ENCODE measurements around the gene MYLK4. TPM values are rescaled to one million over a fixed set of nuclear protein-coding genes. Genes with fewer than 3 reads are reported as not detected.

MYLK4 gene
- total and polyA plus RNA-seq, 2 of the 13 experiments (the other 11 are each of a cell fraction or from before 2014, with no cell fraction given): 0.26 to 0.29 TPM

DNA sequence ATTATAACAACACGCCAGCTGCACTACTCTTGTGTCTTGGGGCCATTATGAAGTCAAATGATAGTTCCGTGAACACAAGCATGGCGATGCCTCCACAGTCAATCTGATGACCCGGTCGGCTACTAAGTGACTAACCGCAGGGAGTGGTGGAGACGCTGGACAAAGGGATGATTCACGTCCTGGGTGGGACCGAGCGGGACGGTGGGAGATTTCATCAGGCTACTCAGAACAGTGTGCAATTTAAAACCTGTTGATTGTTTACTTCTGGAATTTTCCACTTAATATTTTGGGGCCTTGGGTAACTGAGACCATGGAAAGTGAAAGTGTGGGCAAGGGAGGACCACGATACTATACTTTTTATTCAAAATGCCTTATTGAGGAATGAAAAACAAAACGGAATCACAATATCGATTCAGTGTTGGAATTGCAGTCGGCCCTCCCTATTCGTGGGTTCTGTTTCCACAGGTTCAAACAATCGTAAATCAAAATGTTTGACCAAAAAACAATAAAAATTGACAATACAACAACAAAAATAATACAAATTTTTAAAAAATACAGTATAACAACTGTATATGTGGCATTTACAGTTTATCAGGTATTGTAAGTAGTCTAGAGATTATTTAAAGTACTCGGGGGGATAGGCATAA, 66.5 kb downstream of the MYLK4 start:
- in situ Hi-C loops (cut with HindIII; ENCODE audit: extremely low pct_ligation_motif_present, low pct_unique_long_range_greater_than_20kb): no loop called here
- DNase-seq (ENCODE audit: low spot score) (no peak), FAIRE-seq (no peak), ATAC-seq (no peak)
- no peaks in the 10 kb centered on the region; a peak in 1 of 5 replicates for H3K27me3 ChIP-seq (ENCODE audit: control insufficient read depth in 1 of 2, insufficient read depth in 2 of 2, low read length in 2 of 2)
- no peak for TF ChIP-seq XRCC5 (optimal IDR thresholded peaks at IDR 0.05; ENCODE audit: low read length)
- TF ChIP-seq, protein P1, sequence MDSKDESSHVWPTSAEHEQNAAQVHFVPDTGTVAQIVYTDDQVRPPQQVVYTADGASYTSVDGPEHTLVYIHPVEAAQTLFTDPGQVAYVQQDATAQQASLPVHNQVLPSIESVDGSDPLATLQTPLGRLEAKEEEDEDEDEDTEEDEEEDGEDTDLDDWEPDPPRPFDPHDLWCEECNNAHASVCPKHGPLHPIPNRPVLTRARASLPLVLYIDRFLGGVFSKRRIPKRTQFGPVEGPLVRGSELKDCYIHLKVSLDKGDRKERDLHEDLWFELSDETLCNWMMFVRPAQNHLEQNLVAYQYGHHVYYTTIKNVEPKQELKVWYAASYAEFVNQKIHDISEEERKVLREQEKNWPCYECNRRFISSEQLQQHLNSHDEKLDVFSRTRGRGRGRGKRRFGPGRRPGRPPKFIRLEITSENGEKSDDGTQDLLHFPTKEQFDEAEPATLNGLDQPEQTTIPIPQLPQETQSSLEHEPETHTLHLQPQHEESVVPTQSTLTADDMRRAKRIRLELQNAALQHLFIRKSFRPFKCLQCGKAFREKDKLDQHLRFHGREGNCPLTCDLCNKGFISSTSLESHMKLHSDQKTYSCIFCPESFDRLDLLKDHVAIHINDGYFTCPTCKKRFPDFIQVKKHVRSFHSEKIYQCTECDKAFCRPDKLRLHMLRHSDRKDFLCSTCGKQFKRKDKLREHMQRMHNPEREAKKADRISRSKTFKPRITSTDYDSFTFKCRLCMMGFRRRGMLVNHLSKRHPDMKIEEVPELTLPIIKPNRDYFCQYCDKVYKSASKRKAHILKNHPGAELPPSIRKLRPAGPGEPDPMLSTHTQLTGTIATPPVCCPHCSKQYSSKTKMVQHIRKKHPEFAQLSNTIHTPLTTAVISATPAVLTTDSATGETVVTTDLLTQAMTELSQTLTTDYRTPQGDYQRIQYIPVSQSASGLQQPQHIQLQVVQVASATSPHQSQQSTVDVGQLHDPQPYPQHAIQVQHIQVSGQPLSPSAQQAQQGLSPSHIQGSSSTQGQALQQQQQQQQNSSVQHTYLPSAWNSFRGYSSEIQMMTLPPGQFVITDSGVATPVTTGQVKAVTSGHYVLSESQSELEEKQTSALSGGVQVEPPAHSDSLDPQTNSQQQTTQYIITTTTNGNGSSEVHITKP (CRISPR knock-in tag; IDR thresholded peaks at IDR 0.05; ENCODE audit: low read depth): no peak
- TF ChIP-seq, protein P2, sequence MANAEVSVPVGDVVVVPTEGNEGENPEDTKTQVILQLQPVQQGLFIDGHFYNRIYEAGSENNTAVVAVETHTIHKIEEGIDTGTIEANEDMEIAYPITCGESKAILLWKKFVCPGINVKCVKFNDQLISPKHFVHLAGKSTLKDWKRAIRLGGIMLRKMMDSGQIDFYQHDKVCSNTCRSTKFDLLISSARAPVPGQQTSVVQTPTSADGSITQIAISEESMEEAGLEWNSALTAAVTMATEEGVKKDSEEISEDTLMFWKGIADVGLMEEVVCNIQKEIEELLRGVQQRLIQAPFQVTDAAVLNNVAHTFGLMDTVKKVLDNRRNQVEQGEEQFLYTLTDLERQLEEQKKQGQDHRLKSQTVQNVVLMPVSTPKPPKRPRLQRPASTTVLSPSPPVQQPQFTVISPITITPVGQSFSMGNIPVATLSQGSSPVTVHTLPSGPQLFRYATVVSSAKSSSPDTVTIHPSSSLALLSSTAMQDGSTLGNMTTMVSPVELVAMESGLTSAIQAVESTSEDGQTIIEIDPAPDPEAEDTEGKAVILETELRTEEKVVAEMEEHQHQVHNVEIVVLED (CRISPR knock-in tag; IDR thresholded peaks at IDR 0.05; ENCODE audit: borderline replicate concordance): no peak
- no peak for TF ChIP-seq CREB1 (IDR thresholded peaks at IDR 0.05)
- TF ChIP-seq CREB1 (CRISPR knock-in tag; IDR thresholded peaks at IDR 0.05): 0 out of 2 replicates have a peak, but pooled peaks have one; percentile 33
- TF ChIP-seq, protein P3, sequence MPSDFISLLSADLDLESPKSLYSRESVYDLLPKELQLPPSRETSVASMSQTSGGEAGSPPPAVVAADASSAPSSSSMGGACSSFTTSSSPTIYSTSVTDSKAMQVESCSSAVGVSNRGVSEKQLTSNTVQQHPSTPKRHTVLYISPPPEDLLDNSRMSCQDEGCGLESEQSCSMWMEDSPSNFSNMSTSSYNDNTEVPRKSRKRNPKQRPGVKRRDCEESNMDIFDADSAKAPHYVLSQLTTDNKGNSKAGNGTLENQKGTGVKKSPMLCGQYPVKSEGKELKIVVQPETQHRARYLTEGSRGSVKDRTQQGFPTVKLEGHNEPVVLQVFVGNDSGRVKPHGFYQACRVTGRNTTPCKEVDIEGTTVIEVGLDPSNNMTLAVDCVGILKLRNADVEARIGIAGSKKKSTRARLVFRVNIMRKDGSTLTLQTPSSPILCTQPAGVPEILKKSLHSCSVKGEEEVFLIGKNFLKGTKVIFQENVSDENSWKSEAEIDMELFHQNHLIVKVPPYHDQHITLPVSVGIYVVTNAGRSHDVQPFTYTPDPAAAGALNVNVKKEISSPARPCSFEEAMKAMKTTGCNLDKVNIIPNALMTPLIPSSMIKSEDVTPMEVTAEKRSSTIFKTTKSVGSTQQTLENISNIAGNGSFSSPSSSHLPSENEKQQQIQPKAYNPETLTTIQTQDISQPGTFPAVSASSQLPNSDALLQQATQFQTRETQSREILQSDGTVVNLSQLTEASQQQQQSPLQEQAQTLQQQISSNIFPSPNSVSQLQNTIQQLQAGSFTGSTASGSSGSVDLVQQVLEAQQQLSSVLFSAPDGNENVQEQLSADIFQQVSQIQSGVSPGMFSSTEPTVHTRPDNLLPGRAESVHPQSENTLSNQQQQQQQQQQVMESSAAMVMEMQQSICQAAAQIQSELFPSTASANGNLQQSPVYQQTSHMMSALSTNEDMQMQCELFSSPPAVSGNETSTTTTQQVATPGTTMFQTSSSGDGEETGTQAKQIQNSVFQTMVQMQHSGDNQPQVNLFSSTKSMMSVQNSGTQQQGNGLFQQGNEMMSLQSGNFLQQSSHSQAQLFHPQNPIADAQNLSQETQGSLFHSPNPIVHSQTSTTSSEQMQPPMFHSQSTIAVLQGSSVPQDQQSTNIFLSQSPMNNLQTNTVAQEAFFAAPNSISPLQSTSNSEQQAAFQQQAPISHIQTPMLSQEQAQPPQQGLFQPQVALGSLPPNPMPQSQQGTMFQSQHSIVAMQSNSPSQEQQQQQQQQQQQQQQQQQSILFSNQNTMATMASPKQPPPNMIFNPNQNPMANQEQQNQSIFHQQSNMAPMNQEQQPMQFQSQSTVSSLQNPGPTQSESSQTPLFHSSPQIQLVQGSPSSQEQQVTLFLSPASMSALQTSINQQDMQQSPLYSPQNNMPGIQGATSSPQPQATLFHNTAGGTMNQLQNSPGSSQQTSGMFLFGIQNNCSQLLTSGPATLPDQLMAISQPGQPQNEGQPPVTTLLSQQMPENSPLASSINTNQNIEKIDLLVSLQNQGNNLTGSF (CRISPR knock-in tag; IDR thresholded peaks at IDR 0.05): no peak
- TF ChIP-seq SNAI1 (CRISPR knock-in tag; IDR thresholded peaks at IDR 0.05; ENCODE audit: borderline replicate concordance): no peak
- H3K36me3 ChIP-seq (replicated peaks in 1 of 2; ENCODE audit: control insufficient read depth in 1 of 2, insufficient read depth in 2 of 2, low read length in 2 of 2): no peaks in the 10 kb centered on the region
- H2AFZ ChIP-seq (ENCODE audit: low read length): peak overlapping the region; percentile 10
- ChIA-PET CTCF (ENCODE audit: low intra/inter-chr PET ratio, low total read pairs) (no interaction called here), POLR2A (no interaction called here)
- no peaks in the 10 kb centered on the region for H3K9me3 ChIP-seq (ENCODE audit: low read length)
- no peaks in the 10 kb centered on the region for H3K79me2 ChIP-seq (ENCODE audit: insufficient read depth, low read length)
- H4K20me1 ChIP-seq (ENCODE audit: insufficient read depth, low read length): no peaks in the 10 kb centered on the region
- no peak overlapping the region for H3K27ac ChIP-seq (ENCODE audit: extremely low read length, insufficient read depth, low read length)
- H3K4me3 ChIP-seq (replicated peaks in 1 of 3; ENCODE audit: insufficient read depth in 1 of 3, low read depth in 2 of 3, low read length in 3 of 3): no peak overlapping the region
- peak overlapping the region; percentile 58; the same call in 1 of the 2 replicates for H3K4me2 ChIP-seq (ENCODE audit: low read depth, low read length)
- 93% methylated on average over 18 of the region's 18 CpGs for WGBS (ENCODE audit: low lambda C conversion rate)
- H3K4me1 ChIP-seq (ENCODE audit: insufficient read depth, low read length): peaks cover 43% of the 10 kb centered on the region
- no peak overlapping the region for H3K9ac ChIP-seq (ENCODE audit: insufficient read depth, low read depth, low read length)
- intact Hi-C loops (cut with micrococcal nuclease; ENCODE audit: unreplicated experiment): no loop called here
- BruUV-seq (replicated peaks): no TSS peak

All from HepG2 (cell line).